ENCODE results near the gene ZNF428. TPM values are rescaled to one million over a fixed set of nuclear protein-coding genes. Genes with fewer than 3 reads are reported as not detected.
"Not testable (repeated sequence)": the region's sequence is repeated elsewhere in the genome, so short reads cannot be mapped to it uniquely, and the experiment has no call there.

ZNF428 gene
- polyA plus RNA-seq, 1 of the 3 experiments (the other 2 are of a cell fraction): 79.5 TPM

DNA sequence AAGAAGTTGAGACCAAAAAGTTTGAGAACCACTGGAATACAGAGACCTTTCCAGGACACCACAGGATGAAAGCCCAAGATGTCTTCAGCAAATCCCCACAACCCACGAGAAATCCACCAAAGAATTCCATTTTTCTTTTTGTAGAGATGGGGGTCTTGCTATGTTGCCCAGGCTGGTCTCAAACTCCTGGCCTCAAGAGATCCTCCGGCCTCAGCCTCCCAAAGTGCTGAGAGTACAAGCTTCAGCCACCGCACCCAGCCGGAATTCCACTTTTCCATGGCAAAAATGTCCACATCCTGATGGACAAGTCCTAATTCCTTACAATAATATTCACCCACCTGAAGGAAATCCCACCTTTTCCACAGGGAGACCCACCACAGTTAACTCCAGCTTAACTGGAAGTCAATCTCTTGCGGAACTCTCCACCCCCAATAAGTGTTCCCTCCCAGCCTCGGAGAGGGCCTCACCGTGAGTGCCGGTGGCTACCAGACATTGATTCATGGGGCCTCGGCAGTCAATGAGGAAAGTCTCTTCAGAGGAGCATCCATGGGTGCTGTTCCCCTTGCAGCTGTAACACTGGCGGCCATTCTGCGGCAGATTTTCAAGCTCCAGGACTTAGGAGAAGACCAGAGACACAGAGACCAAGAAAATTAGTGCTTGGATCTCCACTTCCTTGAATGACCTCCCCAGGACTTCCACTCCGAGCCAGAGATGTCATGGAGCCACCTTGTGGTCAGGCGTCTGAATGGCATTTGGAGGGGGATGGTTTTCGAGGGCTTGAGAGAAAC lies 32.5 kb upstream of the ZNF428 start:
- peak overlapping the region; percentile 63; the same call in 1 of the 2 replicates for H2AFZ ChIP-seq (ENCODE audit: low read depth)
- TF ChIP-seq RAD21 (IDR thresholded peaks at IDR 0.05; ENCODE audit: low read length): peak; percentile 81
- no peak for TF ChIP-seq MXI1 (IDR thresholded peaks at IDR 0.05; ENCODE audit: low read depth, low read length)
- TF ChIP-seq SMC3 (IDR thresholded peaks at IDR 0.05; ENCODE audit: low read depth, low read length): peak; percentile 64
- peak; percentile 70 for TF ChIP-seq CTCF (IDR thresholded peaks at IDR 0.05)
- CTCF ChIA-PET: interaction anchor here (0.6 to 2.5 kb wide), 17 partner anchors 9 to 205 kb away, joined by 3 to 15 read pairs (median 4); no protein-coding TSS in a partner anchor
- H3K9me3 ChIP-seq: no peaks in the 10 kb centered on the region
- POLR2A ChIA-PET: no interaction called here
- no peak overlapping the region for H3K4me2 ChIP-seq
- H4K20me1 ChIP-seq (ENCODE audit: insufficient read depth): no peaks in the 10 kb centered on the region
- 0 out of 2 replicates have a peak, but pooled peaks cover under 1% of the 10 kb centered on the region for H3K79me2 ChIP-seq (ENCODE audit: insufficient read depth)
- no peak overlapping the region for H3K9ac ChIP-seq
- DNase-seq: peak; percentile 72
- peaks cover 3 to 59% of the 10 kb centered on the region in 2 experiments for H3K36me3 ChIP-seq (replicated peaks in 1 of 2; ENCODE audit: control insufficient read depth in 1 of 2, insufficient read depth in 2 of 2, low read length in 1 of 2)
- no peak overlapping the region; a peak in 1 of 4 replicates for H3K27ac ChIP-seq (ENCODE audit: low read depth in 2 of 2, low read length in 1 of 2)
- peaks cover 23% of the 10 kb centered on the region for H3F3A ChIP-seq (replicated peaks; ENCODE audit: insufficient read depth)
- no peaks in the 10 kb centered on the region for H3K9me2 ChIP-seq
- H3K4me3 ChIP-seq (ENCODE audit: low read depth in 2 of 2, low read length in 1 of 2): no peak overlapping the region; a peak in 1 of 4 replicates
- H3K4me1 ChIP-seq (ENCODE audit: control insufficient read depth in 1 of 2, insufficient read depth in 2 of 2, low read depth in 1 of 2, low read length in 1 of 2): no peaks in the 10 kb centered on the region
- H3K27me3 ChIP-seq (ENCODE audit: insufficient read depth): no peaks in the 10 kb centered on the region
- 75% methylated on average over 12 of the region's 14 CpGs for WGBS (ENCODE audit: low lambda C conversion rate)

DNA sequence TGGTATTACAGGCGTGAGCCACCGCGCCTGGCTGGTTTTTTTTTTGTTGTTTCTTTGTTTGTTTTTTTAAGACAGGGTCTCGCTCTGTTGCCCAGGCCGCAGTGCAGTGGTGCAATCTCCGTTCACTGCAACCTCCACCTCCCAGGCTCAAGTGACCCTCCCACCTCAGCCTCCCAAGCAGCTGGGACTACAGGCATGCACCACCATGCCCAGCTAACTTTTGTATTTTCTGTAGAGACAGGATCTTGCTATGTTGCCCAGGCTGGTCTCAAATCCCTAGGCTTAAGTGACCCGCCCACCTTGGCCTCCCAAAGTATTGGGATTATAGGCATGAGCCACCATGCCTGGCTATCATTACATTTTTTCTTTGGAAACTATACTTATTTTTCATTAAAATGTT lies 30.8 kb upstream of the ZNF428 start:
- H4K20me1 ChIP-seq (ENCODE audit: insufficient read depth); H3K9ac ChIP-seq; H3K4me1 ChIP-seq (ENCODE audit: control insufficient read depth in 1 of 2, insufficient read depth in 2 of 2, low read depth in 1 of 2, low read length in 1 of 2); H3K79me2 ChIP-seq (ENCODE audit: insufficient read depth); H3K9me3 ChIP-seq; H3K27me3 ChIP-seq (ENCODE audit: insufficient read depth); DNase-seq; POLR2A ChIA-PET; H3K4me2 ChIP-seq; H3K27ac ChIP-seq (ENCODE audit: low read depth in 2 of 2, low read length in 1 of 2); H3K4me3 ChIP-seq (ENCODE audit: low read depth in 2 of 2, low read length in 1 of 2); H3K9me2 ChIP-seq; H2AFZ ChIP-seq (ENCODE audit: low read depth): not testable (repeated sequence)
- over 99% methylated on average over 7 of the region's 7 CpGs for WGBS (ENCODE audit: low lambda C conversion rate)
- peaks cover 28% of the 10 kb centered on the region for H3F3A ChIP-seq (replicated peaks; ENCODE audit: insufficient read depth)
- peaks cover 2 to 55% of the 10 kb centered on the region in 2 experiments for H3K36me3 ChIP-seq (replicated peaks in 1 of 2; ENCODE audit: control insufficient read depth in 1 of 2, insufficient read depth in 2 of 2, low read length in 1 of 2)
- CTCF ChIA-PET: interaction anchor here (1.1 kb wide), 1 partner anchor 95 kb away, joined by 5 read pairs; no protein-coding TSS in a partner anchor

- Histone ChIP-seq H3K79me2 (ENCODE audit: insufficient read depth) (no peaks in the 10 kb centered on the region), H3K36me3 (replicated peaks in 1 of 2; ENCODE audit: control insufficient read depth in 1 of 2, insufficient read depth in 2 of 2, low read length in 1 of 2) (peaks cover 0 to 55% of the 10 kb centered on the region in 2 experiments), H3K27me3 (ENCODE audit: insufficient read depth) (no peaks in the 10 kb centered on the region), H3K4me1 (ENCODE audit: control insufficient read depth in 1 of 2, insufficient read depth in 2 of 2, low read depth in 1 of 2, low read length in 1 of 2) (no peaks in the 10 kb centered on the region), H4K20me1 (ENCODE audit: insufficient read depth) (no peaks in the 10 kb centered on the region), H3K4me3 (ENCODE audit: low read depth in 2 of 2, low read length in 1 of 2) (no peak overlapping the region), H2AFZ (ENCODE audit: low read depth) (no peak overlapping the region), H3F3A (replicated peaks; ENCODE audit: insufficient read depth) (peaks cover 28% of the 10 kb centered on the region), H3K9me3 (no peaks in the 10 kb centered on the region), H3K4me2 (no peak overlapping the region), H3K9me2 (no peaks in the 10 kb centered on the region), H3K9ac (no peak overlapping the region), H3K27ac (ENCODE audit: low read depth in 2 of 2, low read length in 1 of 2) (no peak overlapping the region)
- WGBS (ENCODE audit: low lambda C conversion rate): 94% methylated on average over 2 of the region's 2 CpGs
- no peak for DNase-seq
- ChIA-PET CTCF (interaction anchor here (1.1 kb wide), 1 partner anchor 94 kb away, joined by 5 read pairs; no protein-coding TSS in a partner anchor), POLR2A (no interaction called here)
- TF ChIP-seq FOXJ3 (CRISPR knock-in tag; IDR thresholded peaks at IDR 0.05) (no peak), GATA2 (CRISPR knock-in tag; IDR thresholded peaks at IDR 0.05) (no peak), EP300 (IDR thresholded peaks at IDR 0.05; ENCODE audit: borderline replicate concordance in 1 of 2, low read depth in 1 of 2, low read length in 1 of 2) (no peak), SMC3 (IDR thresholded peaks at IDR 0.05; ENCODE audit: low read depth, low read length) (no peak), RXRA (IDR thresholded peaks at IDR 0.05; ENCODE audit: borderline replicate concordance, low read depth) (no peak), GABPA (IDR thresholded peaks at IDR 0.05; ENCODE audit: low read depth) (no peak), RCOR1 (IDR thresholded peaks at IDR 0.05; ENCODE audit: low read length) (no peak), EZH2phosphoT487 (IDR thresholded peaks at IDR 0.05; ENCODE audit: borderline replicate concordance, low read depth) (no peak)
- TF ChIP-seq, protein P1, sequence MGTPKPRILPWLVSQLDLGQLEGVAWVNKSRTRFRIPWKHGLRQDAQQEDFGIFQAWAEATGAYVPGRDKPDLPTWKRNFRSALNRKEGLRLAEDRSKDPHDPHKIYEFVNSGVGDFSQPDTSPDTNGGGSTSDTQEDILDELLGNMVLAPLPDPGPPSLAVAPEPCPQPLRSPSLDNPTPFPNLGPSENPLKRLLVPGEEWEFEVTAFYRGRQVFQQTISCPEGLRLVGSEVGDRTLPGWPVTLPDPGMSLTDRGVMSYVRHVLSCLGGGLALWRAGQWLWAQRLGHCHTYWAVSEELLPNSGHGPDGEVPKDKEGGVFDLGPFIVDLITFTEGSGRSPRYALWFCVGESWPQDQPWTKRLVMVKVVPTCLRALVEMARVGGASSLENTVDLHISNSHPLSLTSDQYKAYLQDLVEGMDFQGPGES (IDR thresholded peaks at IDR 0.05; ENCODE audit: low read depth, low read length): no peak
- TF ChIP-seq, protein P2, sequence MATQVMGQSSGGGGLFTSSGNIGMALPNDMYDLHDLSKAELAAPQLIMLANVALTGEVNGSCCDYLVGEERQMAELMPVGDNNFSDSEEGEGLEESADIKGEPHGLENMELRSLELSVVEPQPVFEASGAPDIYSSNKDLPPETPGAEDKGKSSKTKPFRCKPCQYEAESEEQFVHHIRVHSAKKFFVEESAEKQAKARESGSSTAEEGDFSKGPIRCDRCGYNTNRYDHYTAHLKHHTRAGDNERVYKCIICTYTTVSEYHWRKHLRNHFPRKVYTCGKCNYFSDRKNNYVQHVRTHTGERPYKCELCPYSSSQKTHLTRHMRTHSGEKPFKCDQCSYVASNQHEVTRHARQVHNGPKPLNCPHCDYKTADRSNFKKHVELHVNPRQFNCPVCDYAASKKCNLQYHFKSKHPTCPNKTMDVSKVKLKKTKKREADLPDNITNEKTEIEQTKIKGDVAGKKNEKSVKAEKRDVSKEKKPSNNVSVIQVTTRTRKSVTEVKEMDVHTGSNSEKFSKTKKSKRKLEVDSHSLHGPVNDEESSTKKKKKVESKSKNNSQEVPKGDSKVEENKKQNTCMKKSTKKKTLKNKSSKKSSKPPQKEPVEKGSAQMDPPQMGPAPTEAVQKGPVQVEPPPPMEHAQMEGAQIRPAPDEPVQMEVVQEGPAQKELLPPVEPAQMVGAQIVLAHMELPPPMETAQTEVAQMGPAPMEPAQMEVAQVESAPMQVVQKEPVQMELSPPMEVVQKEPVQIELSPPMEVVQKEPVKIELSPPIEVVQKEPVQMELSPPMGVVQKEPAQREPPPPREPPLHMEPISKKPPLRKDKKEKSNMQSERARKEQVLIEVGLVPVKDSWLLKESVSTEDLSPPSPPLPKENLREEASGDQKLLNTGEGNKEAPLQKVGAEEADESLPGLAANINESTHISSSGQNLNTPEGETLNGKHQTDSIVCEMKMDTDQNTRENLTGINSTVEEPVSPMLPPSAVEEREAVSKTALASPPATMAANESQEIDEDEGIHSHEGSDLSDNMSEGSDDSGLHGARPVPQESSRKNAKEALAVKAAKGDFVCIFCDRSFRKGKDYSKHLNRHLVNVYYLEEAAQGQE (IDR thresholded peaks at IDR 0.05; ENCODE audit: low read depth, low read length): no peak
These were observed 30.1 kb upstream of the ZNF428 start for GRCh38 chr19:43649514-43649913.
